Measurements from ENCODE around the gene OSM. TPM values are rescaled to one million over a fixed set of nuclear protein-coding genes. Genes with fewer than 3 reads are reported as not detected.

OSM gene
- total RNA-seq, 1 donor = 88.9 TPM

- peak; percentile 70 to 93 (median 88) for DNase-seq (ENCODE audit: low read depth in 2 of 3, low spot score in 2 of 3)
These were observed 717 bp downstream of the OSM start for GRCh38 chr22:30265823-30266444.

GRCh38 chr22:30265131-30265720 lies 1.4 kb downstream of the OSM start:
- no peak for DNase-seq (ENCODE audit: low read depth in 2 of 3, low spot score in 2 of 3)

GRCh38 chr22:30263883-30264282 lies 2.8 kb downstream of the OSM start:
- no peak for DNase-seq (ENCODE audit: low read depth in 2 of 3, low spot score in 2 of 3)

GRCh38 chr22:30262917-30263741 lies 3.5 kb downstream of the OSM start:
- peak; percentile 54 to 94 (median 91) for DNase-seq (ENCODE audit: low read depth in 2 of 3, low spot score in 2 of 3)

GRCh38 chr22:30262112-30262511 lies 4.5 kb downstream of the OSM start:
- no peak for DNase-seq (ENCODE audit: low read depth in 2 of 3, low spot score in 2 of 3)

GRCh38 chr22:30261134-30261533 lies 5.5 kb downstream of the OSM start:
- no peak for DNase-seq (ENCODE audit: low read depth in 2 of 3, low spot score in 2 of 3)

- DNase-seq (ENCODE audit: low read depth in 2 of 3, low spot score in 2 of 3) = no peak
These were observed 6.0 kb downstream of the OSM start for GRCh38 chr22:30260682-30261081.

- no peak for DNase-seq (ENCODE audit: low read depth in 2 of 3, low spot score in 2 of 3)
These were observed 6.4 kb downstream of the OSM start for GRCh38 chr22:30260276-30260675.

GRCh38 chr22:30254314-30254713 lies 12.3 kb downstream of the OSM start:
- DNase-seq (ENCODE audit: low read depth in 2 of 3, low spot score in 2 of 3) = no peak

GRCh38 chr22:30253205-30253852 lies 13.3 kb downstream of the OSM start:
- peak in 1 of 3 donors; percentile 65 for DNase-seq (ENCODE audit: low read depth in 2 of 3, low spot score in 2 of 3)

GRCh38 chr22:30252411-30253204 lies 14.0 kb downstream of the OSM start:
- no peak for DNase-seq (ENCODE audit: low read depth in 2 of 3, low spot score in 2 of 3)

GRCh38 chr22:30251711-30252110 lies 14.9 kb downstream of the OSM start:
- DNase-seq (ENCODE audit: low read depth in 2 of 3, low spot score in 2 of 3) = no peak

- no peak for DNase-seq (ENCODE audit: low read depth in 2 of 3, low spot score in 2 of 3)
These were observed 15.9 kb downstream of the OSM start for GRCh38 chr22:30250661-30251267.

GRCh38 chr22:30250039-30250565 lies 16.5 kb downstream of the OSM start:
- no peak for DNase-seq (ENCODE audit: low read depth in 2 of 3, low spot score in 2 of 3)

- DNase-seq (ENCODE audit: low read depth in 2 of 3, low spot score in 2 of 3) = no peak
These were observed 17.3 kb downstream of the OSM start for GRCh38 chr22:30249049-30250038.

GRCh38 chr22:30248484-30248883 lies 18.2 kb downstream of the OSM start:
- DNase-seq (ENCODE audit: low read depth in 2 of 3, low spot score in 2 of 3) = no peak

- DNase-seq (ENCODE audit: low read depth in 2 of 3, low spot score in 2 of 3) = no peak
These were observed 18.7 kb downstream of the OSM start for GRCh38 chr22:30247974-30248373.

GRCh38 chr22:30247561-30247960 lies 19.1 kb downstream of the OSM start:
- DNase-seq (ENCODE audit: low read depth in 2 of 3, low spot score in 2 of 3) = no peak
